ENCODE data around the gene TTC7B. TPM values are rescaled to one million over a fixed set of nuclear protein-coding genes. Genes with fewer than 3 reads are reported as not detected.

Gene TTC7B
- total and polyA plus RNA-seq, 2 experiments from 2014 or later = 7.9 to 28.6 TPM

GRCh38 chr14:90523544-90523943, 292.7 kb downstream of the TTC7B start:
- no peak for TF ChIP-seq STAT1 (IDR thresholded peaks at IDR 0.05; ENCODE audit: unreplicated experiment)
- TF ChIP-seq CTCF (conservative IDR thresholded peaks at IDR 0.05; ENCODE audit: low read depth in 2 of 2) = no peak
- no peak for TF ChIP-seq CREB1 (CRISPR knock-in tag; IDR thresholded peaks at IDR 0.05; ENCODE audit: low read depth)
- no peak for TF ChIP-seq ZNF114 (CRISPR knock-in tag; IDR thresholded peaks at IDR 0.05)
- TF ChIP-seq, protein P1, sequence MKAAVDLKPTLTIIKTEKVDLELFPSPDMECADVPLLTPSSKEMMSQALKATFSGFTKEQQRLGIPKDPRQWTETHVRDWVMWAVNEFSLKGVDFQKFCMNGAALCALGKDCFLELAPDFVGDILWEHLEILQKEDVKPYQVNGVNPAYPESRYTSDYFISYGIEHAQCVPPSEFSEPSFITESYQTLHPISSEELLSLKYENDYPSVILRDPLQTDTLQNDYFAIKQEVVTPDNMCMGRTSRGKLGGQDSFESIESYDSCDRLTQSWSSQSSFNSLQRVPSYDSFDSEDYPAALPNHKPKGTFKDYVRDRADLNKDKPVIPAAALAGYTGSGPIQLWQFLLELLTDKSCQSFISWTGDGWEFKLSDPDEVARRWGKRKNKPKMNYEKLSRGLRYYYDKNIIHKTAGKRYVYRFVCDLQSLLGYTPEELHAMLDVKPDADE (IDR thresholded peaks at IDR 0.05) = no peak
- TF ChIP-seq NANOG (IDR thresholded peaks at IDR 0.05; ENCODE audit: borderline replicate concordance) = no peak
- no peak for TF ChIP-seq JUNB (IDR thresholded peaks at IDR 0.05; ENCODE audit: unreplicated experiment)
- no peak for TF ChIP-seq ZNF331 (CRISPR knock-in tag; IDR thresholded peaks at IDR 0.05; ENCODE audit: low read depth)
- TF ChIP-seq POLR2AphosphoS5 (IDR thresholded peaks at IDR 0.05; ENCODE audit: low read depth) = no peak
- no peak for TF ChIP-seq ZNF462 (CRISPR knock-in tag; IDR thresholded peaks at IDR 0.05)
- no peak for TF ChIP-seq EZH2 (IDR thresholded peaks at IDR 0.05; ENCODE audit: low read depth, unreplicated experiment)
- TF ChIP-seq, protein P2, sequence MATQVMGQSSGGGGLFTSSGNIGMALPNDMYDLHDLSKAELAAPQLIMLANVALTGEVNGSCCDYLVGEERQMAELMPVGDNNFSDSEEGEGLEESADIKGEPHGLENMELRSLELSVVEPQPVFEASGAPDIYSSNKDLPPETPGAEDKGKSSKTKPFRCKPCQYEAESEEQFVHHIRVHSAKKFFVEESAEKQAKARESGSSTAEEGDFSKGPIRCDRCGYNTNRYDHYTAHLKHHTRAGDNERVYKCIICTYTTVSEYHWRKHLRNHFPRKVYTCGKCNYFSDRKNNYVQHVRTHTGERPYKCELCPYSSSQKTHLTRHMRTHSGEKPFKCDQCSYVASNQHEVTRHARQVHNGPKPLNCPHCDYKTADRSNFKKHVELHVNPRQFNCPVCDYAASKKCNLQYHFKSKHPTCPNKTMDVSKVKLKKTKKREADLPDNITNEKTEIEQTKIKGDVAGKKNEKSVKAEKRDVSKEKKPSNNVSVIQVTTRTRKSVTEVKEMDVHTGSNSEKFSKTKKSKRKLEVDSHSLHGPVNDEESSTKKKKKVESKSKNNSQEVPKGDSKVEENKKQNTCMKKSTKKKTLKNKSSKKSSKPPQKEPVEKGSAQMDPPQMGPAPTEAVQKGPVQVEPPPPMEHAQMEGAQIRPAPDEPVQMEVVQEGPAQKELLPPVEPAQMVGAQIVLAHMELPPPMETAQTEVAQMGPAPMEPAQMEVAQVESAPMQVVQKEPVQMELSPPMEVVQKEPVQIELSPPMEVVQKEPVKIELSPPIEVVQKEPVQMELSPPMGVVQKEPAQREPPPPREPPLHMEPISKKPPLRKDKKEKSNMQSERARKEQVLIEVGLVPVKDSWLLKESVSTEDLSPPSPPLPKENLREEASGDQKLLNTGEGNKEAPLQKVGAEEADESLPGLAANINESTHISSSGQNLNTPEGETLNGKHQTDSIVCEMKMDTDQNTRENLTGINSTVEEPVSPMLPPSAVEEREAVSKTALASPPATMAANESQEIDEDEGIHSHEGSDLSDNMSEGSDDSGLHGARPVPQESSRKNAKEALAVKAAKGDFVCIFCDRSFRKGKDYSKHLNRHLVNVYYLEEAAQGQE (IDR thresholded peaks at IDR 0.05; ENCODE audit: unreplicated experiment) = no peak
- TF ChIP-seq EZH2phosphoT487 (IDR thresholded peaks at IDR 0.05; ENCODE audit: unreplicated experiment) = no peak
- ATAC-seq (no peak), DNase-seq (ENCODE audit: low spot score) (no peak)
- H3F3A ChIP-seq (replicated peaks; ENCODE audit: low read depth) = no peaks in the 10 kb centered on the region
- no peaks in the 10 kb centered on the region for H3K79me2 ChIP-seq (replicated peaks; ENCODE audit: insufficient read depth)
- Mint-ChIP-seq H3K4me3 (no peak overlapping the region), H3K36me3 (ENCODE audit: low read depth) (peaks cover 6% of the 10 kb centered on the region; the same call in 2 of the 3 replicates), H3K9me3 (peaks cover 14% of the 10 kb centered on the region; the same call in 2 of the 3 replicates), H3K4me1 (peaks cover 4% of the 10 kb centered on the region; the same call in 2 of the 3 replicates), H3K27me3 (ENCODE audit: insufficient read depth, low read depth, poor library complexity) (peaks cover 11% of the 10 kb centered on the region), H3K27ac (no peak overlapping the region)
- no peak overlapping the region for H3K4me3 ChIP-seq
- H4K20me1 ChIP-seq (replicated peaks; ENCODE audit: insufficient read depth) = no peaks in the 10 kb centered on the region
- H3K27ac ChIP-seq (ENCODE audit: low read depth) = no peak overlapping the region
- no peaks in the 10 kb centered on the region for H3K9me2 ChIP-seq (ENCODE audit: insufficient read depth)
- no peak overlapping the region for H3K4me2 ChIP-seq
- H3K27me3 ChIP-seq (ENCODE audit: insufficient read depth) = no peaks in the 10 kb centered on the region
- no peak overlapping the region for H2AFZ ChIP-seq
- H3K4me1 ChIP-seq (ENCODE audit: insufficient read depth) = no peaks in the 10 kb centered on the region
- H3K36me3 ChIP-seq (ENCODE audit: insufficient read depth) = no peaks in the 10 kb centered on the region

Data from GM23338 (cell line).